ENCODE measurements around the gene LANCL3.

Gene LANCL3

GRCh38 chrX:37716602-37717001, 145.1 kb downstream of the LANCL3 start:
- H3K36me3 ChIP-seq (ENCODE audit: low read length), result no peaks in the 10 kb centered on the region
- no peaks in the 10 kb centered on the region for H3K27me3 ChIP-seq (ENCODE audit: low read length)
- H3K79me2 ChIP-seq (ENCODE audit: insufficient read depth, low read length), result no peaks in the 10 kb centered on the region
- TF ChIP-seq EZH2phosphoT487 (conservative IDR thresholded peaks at IDR 0.05; ENCODE audit: low read length) (no peak), CTCF (IDR thresholded peaks at IDR 0.05; ENCODE audit: insufficient read depth, low read length, poor library complexity, severe bottlenecking) (no peak)
- no peaks in the 10 kb centered on the region for H3F3A ChIP-seq (ENCODE audit: insufficient read depth)
- H3K4me2 ChIP-seq (ENCODE audit: low read depth, low read length, poor library complexity, severe bottlenecking), result no peak overlapping the region
- H3K27ac ChIP-seq (ENCODE audit: low read depth, low read length), result no peak overlapping the region
- no peak overlapping the region for H2AFZ ChIP-seq (ENCODE audit: low read depth, low read length, severe bottlenecking)
- no peak overlapping the region for H3K4me3 ChIP-seq (ENCODE audit: insufficient read depth, low read length, poor library complexity, severe bottlenecking)
- no peaks in the 10 kb centered on the region for H4K20me1 ChIP-seq (ENCODE audit: low read depth, low read length)
- H3K9me3 ChIP-seq (ENCODE audit: insufficient read depth, low read length), result no peaks in the 10 kb centered on the region
- H3K9me2 ChIP-seq (replicated peaks; ENCODE audit: insufficient read depth, low read length), result no peaks in the 10 kb centered on the region
- no peak overlapping the region for H3K9ac ChIP-seq (ENCODE audit: low read length)

- H3K9me3 ChIP-seq (ENCODE audit: insufficient read depth, low read length), result no peaks in the 10 kb centered on the region
- no peaks in the 10 kb centered on the region for H3K9me2 ChIP-seq (replicated peaks; ENCODE audit: insufficient read depth, low read length)
- H3K4me3 ChIP-seq (ENCODE audit: insufficient read depth, low read length, poor library complexity, severe bottlenecking), result no peak overlapping the region
- TF ChIP-seq EZH2phosphoT487 (conservative IDR thresholded peaks at IDR 0.05; ENCODE audit: low read length), result no peak
- TF ChIP-seq CTCF (IDR thresholded peaks at IDR 0.05; ENCODE audit: insufficient read depth, low read length, poor library complexity, severe bottlenecking), result no peak
- H3F3A ChIP-seq (ENCODE audit: insufficient read depth), result no peaks in the 10 kb centered on the region
- no peak overlapping the region for H3K4me2 ChIP-seq (ENCODE audit: low read depth, low read length, poor library complexity, severe bottlenecking)
- no peak overlapping the region for H3K9ac ChIP-seq (ENCODE audit: low read length)
- H2AFZ ChIP-seq (ENCODE audit: low read depth, low read length, severe bottlenecking), result no peak overlapping the region
- H3K36me3 ChIP-seq (ENCODE audit: low read length), result no peaks in the 10 kb centered on the region
- no peaks in the 10 kb centered on the region for H3K79me2 ChIP-seq (ENCODE audit: insufficient read depth, low read length)
- no peaks in the 10 kb centered on the region for H4K20me1 ChIP-seq (ENCODE audit: low read depth, low read length)
- no peak overlapping the region for H3K27ac ChIP-seq (ENCODE audit: low read depth, low read length)
- no peaks in the 10 kb centered on the region for H3K27me3 ChIP-seq (ENCODE audit: low read length)
Observed at GRCh38 chrX:37717708-37718107, 146.2 kb downstream of the LANCL3 start.

GRCh38 chrX:37722595-37722994, 151.1 kb downstream of the LANCL3 start:
- no peaks in the 10 kb centered on the region for H3K36me3 ChIP-seq (ENCODE audit: low read length)
- no peaks in the 10 kb centered on the region for H3K79me2 ChIP-seq (ENCODE audit: insufficient read depth, low read length)
- no peak overlapping the region for H3K4me3 ChIP-seq (ENCODE audit: insufficient read depth, low read length, poor library complexity, severe bottlenecking)
- no peak overlapping the region for H3K27ac ChIP-seq (ENCODE audit: low read depth, low read length)
- H3K9me2 ChIP-seq (replicated peaks; ENCODE audit: insufficient read depth, low read length), result no peaks in the 10 kb centered on the region
- TF ChIP-seq EZH2phosphoT487 (conservative IDR thresholded peaks at IDR 0.05; ENCODE audit: low read length), result no peak
- no peak for TF ChIP-seq CTCF (IDR thresholded peaks at IDR 0.05; ENCODE audit: insufficient read depth, low read length, poor library complexity, severe bottlenecking)
- no peak overlapping the region for H3K9ac ChIP-seq (ENCODE audit: low read length)
- no peaks in the 10 kb centered on the region for H4K20me1 ChIP-seq (ENCODE audit: low read depth, low read length)
- no peak overlapping the region for H2AFZ ChIP-seq (ENCODE audit: low read depth, low read length, severe bottlenecking)
- H3K9me3 ChIP-seq (ENCODE audit: insufficient read depth, low read length), result no peaks in the 10 kb centered on the region
- H3K27me3 ChIP-seq (ENCODE audit: low read length), result no peaks in the 10 kb centered on the region
- no peak overlapping the region for H3K4me2 ChIP-seq (ENCODE audit: low read depth, low read length, poor library complexity, severe bottlenecking)
- no peaks in the 10 kb centered on the region for H3F3A ChIP-seq (ENCODE audit: insufficient read depth)

Data from SU-DHL-6 (cell line).